Peyer's patch (tissue), 4 donors: ENCODE measurements around the gene PLG.

ENCODE experiments used
- CTCF ChIP-seq, 6 experiments: fragments of 450-650 bp in 4 of 6; fragments of 200-600 bp in 2 of 6; sonication (generic) in 1 of 6; IDR thresholded peaks; one replicate each; pipeline ENCODE4 v1.5.1; 2017 to 2019; ENCODE audit warnings: antibody characterized with exemption in 6 of 6, mild to moderate bottlenecking in 3 of 6, moderate library complexity in 1 of 6
- POLR2A ChIP-seq, 2 donors: fragments of 450-650 bp; IDR thresholded peaks; one replicate each; pipeline ENCODE4 v1.5.1; 2017; ENCODE audit warnings: antibody characterized with exemption in 2 of 2, mild to moderate bottlenecking in 2 of 2, moderate library complexity in 2 of 2

- TF ChIP-seq CTCF (IDR thresholded peaks at IDR 0.05) (no peak), POLR2A (IDR thresholded peaks at IDR 0.05) (no peak)
These were observed 54.0 kb downstream of the PLG start for GRCh38 chr6:160756021-160756420.
